Memory B cell (primary cell): Measurements from ENCODE around the gene PGBD5.

ENCODE experiments used
- ATAC-seq: fragments of 150-1000 bp; cut with Tn5 transposase; 2 replicates; pipeline ENCODE4 v1.10.0; 2021; ENCODE audit warnings: low read depth, mild to moderate bottlenecking, moderate library complexity
- DNase-seq, 2 donors: peaks; one replicate each; pipeline ENCODE4 v3.0.0; 2022; ENCODE audit warnings: low spot score in 2 of 2
- H3K27ac Mint-ChIP-seq: one replicate; pipeline ENCODE4 v1.8.0; 2022; ENCODE audit warnings: mild to moderate bottlenecking, moderate library complexity, mixed read lengths
- H3K27me3 Mint-ChIP-seq: one replicate; pipeline ENCODE4 v1.8.0; 2022; ENCODE audit warnings: mixed read lengths
- H3K36me3 Mint-ChIP-seq: one replicate; pipeline ENCODE4 v1.8.0; 2022; ENCODE audit warnings: mild to moderate bottlenecking, mixed read lengths
- H3K4me1 Mint-ChIP-seq: one replicate; pipeline ENCODE4 v1.8.0; 2022; ENCODE audit warnings: mixed read lengths
- H3K4me3 Mint-ChIP-seq: one replicate; pipeline ENCODE4 v1.8.0; 2022; ENCODE audit warnings: mild to moderate bottlenecking, moderate library complexity, mixed read lengths
- H3K9me3 Mint-ChIP-seq: one replicate; pipeline ENCODE4 v1.8.0; 2022; ENCODE audit warnings: mixed read lengths

The PGBD5 gene

DNA sequence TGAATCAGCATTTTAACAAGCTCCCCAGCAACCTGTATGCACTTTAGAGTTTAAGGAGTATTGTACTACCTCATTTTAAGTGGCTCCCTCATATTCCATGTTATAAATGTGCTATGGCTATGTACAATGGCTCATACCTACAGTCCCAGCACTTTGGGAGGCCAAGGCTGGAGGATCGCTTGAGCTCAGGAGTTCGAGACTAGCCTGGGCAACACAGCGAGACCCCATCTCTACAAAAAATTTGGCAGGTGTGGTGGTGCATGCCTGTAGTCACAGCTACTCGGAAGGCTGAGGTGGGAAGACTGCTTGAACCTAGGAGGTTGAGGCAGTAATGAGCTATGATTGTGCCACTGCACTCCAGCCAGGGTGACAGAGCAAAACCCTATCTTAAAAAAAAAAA lies 40.2 kb downstream of the PGBD5 start:
- DNase-seq, result no peak
- H3K9me3 Mint-ChIP-seq, result no peaks in the 10 kb centered on the region
- no peak overlapping the region for H3K27ac Mint-ChIP-seq
- H3K36me3 Mint-ChIP-seq, result no peaks in the 10 kb centered on the region
- peaks cover 11% of the 10 kb centered on the region for H3K27me3 Mint-ChIP-seq
- no peak overlapping the region for H3K4me3 Mint-ChIP-seq
- no peak for ATAC-seq
- no peaks in the 10 kb centered on the region for H3K4me1 Mint-ChIP-seq

DNA sequence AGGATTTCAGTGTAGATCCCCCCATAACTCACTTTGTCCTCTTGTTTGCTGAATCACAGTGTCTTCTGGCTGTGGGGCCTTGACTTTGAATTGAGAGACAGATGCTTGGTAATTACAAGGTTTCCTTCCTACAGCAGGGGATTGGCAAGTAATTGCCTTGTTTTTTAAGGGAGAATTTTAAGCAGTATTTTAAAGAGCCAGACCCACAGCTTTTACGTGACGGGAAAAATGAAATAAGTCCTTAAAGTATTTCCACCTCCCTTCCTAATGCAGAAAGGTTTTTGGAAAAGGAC lies 41.0 kb downstream of the PGBD5 start:
- no peak for DNase-seq
- peaks cover 11% of the 10 kb centered on the region for H3K27me3 Mint-ChIP-seq
- H3K4me3 Mint-ChIP-seq, result no peak overlapping the region
- ATAC-seq, result no peak
- H3K4me1 Mint-ChIP-seq, result no peaks in the 10 kb centered on the region
- no peaks in the 10 kb centered on the region for H3K9me3 Mint-ChIP-seq
- H3K36me3 Mint-ChIP-seq, result no peaks in the 10 kb centered on the region
- H3K27ac Mint-ChIP-seq, result no peak overlapping the region

DNA sequence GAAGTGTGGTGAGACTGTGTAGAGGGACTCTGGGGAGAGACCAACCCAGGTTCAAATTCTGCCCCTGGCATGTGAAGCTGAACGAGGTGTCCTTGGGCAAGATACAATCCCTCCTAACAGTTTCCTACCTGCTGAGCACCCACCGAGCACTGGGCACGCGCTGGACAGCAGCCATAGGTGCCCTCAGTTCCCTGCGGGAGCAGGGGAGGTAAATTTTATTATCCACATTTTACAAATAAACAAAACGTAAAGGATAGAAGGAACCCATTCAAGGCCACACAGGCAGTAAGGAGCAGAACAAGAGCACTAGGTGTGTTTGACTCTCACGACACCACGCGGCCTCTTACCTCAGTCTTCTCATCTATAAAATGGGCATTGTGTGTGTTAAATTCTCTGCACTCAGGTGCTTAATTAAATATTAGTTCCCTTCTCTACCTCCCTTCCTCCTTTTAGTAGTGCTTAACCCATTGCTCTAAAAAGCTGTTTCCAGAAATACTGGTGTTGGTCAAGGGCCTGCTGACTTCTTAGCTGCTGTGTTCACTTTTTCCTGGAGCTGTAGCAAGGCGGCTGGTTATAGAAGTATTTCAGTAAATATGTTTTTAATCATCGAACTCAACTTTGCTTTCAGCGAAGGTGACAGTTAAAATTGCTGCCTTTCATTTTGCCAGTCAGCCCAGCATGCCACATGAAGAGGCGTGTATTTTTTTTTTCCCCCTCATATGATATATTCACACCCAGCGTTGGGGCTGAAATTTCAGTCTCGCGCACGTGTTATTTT lies 41.6 kb downstream of the PGBD5 start:
- DNase-seq (no peak), ATAC-seq (no peak)
- H3K9me3 Mint-ChIP-seq, result peaks cover 1% of the 10 kb centered on the region
- H3K4me3 Mint-ChIP-seq, result no peak overlapping the region
- H3K27ac Mint-ChIP-seq, result no peak overlapping the region
- H3K36me3 Mint-ChIP-seq, result peaks cover under 1% of the 10 kb centered on the region
- H3K27me3 Mint-ChIP-seq, result peaks cover 12% of the 10 kb centered on the region
- H3K4me1 Mint-ChIP-seq, result no peaks in the 10 kb centered on the region

DNA sequence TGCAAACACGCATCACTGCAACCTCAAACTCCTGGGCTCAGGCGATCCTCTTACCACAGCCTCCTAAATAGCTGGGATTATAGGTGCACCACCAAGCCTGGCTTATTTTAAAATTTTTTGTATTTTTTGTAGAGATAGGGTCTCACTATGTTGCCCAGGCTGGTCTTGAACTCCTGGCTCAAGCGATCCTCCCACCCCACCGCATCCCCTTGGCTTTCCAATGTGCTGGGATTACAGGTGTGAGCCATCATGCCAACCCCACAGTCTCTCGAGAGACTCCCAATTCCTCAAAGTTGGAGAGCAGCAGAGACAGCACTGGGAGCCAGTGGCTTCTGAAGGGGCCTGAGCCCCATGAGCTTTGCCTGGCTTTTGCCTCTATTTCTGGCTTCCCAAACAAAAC lies 42.7 kb downstream of the PGBD5 start:
- no peak overlapping the region for H3K4me3 Mint-ChIP-seq
- H3K9me3 Mint-ChIP-seq, result peaks cover 8% of the 10 kb centered on the region
- H3K36me3 Mint-ChIP-seq, result peaks cover 3% of the 10 kb centered on the region
- H3K27me3 Mint-ChIP-seq, result peaks cover 15% of the 10 kb centered on the region
- no peak overlapping the region for H3K27ac Mint-ChIP-seq
- H3K4me1 Mint-ChIP-seq, result no peaks in the 10 kb centered on the region
- DNase-seq (no peak), ATAC-seq (no peak)

DNA sequence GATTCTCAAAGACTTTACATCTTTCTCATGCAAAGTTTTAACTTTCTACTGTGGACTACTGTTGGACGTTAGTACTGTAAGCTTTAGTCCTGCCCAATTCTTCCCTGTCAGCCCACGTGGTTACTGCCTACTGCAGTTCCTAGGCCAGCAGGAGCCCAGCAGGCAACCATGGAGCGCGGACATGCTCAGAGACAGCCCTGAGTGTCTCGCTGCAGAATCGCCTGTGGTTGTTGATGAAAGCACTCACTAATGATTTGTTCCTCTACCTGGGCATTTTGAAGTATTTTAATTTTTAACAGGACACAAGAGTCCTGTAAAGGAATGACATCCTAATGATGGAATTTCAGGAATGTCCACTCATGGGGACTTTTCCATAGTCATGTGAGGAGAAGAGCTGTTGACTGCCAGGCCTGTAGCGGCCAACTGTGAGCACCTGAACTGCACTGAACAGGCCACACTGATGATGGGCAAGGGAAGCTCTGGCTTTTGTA lies 44.1 kb downstream of the PGBD5 start:
- Mint-ChIP-seq H3K4me1 (no peaks in the 10 kb centered on the region), H3K4me3 (no peak overlapping the region), H3K27me3 (peaks cover 12% of the 10 kb centered on the region), H3K9me3 (peaks cover 8% of the 10 kb centered on the region), H3K36me3 (peaks cover 3% of the 10 kb centered on the region), H3K27ac (no peak overlapping the region)
- no peak for ATAC-seq
- DNase-seq, result no peak

DNA sequence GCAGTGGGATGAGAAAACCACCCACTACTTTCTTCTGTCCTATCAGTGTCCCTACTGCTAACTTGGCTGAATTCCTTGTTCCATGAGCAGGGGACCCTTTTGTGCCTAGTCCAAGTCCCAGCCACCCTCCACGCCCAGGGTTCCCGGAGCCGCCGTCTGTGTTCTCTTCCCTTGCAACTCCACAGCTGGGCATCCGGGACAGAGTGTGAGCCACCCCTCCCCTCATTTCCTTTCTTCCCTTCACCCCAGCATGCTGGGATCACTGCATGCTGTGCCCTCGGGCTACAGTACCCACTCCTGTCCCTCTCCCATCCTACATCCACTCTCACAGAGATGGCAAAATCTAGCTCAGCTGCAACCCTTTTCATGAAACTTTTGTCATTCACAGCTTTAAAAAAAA lies 44.5 kb downstream of the PGBD5 start:
- Mint-ChIP-seq H3K4me3 (no peak overlapping the region), H3K27ac (no peak overlapping the region), H3K27me3 (peaks cover 12% of the 10 kb centered on the region), H3K36me3 (peaks cover 3% of the 10 kb centered on the region), H3K4me1 (no peaks in the 10 kb centered on the region), H3K9me3 (peaks cover 8% of the 10 kb centered on the region)
- no peak for ATAC-seq
- no peak for DNase-seq

DNA sequence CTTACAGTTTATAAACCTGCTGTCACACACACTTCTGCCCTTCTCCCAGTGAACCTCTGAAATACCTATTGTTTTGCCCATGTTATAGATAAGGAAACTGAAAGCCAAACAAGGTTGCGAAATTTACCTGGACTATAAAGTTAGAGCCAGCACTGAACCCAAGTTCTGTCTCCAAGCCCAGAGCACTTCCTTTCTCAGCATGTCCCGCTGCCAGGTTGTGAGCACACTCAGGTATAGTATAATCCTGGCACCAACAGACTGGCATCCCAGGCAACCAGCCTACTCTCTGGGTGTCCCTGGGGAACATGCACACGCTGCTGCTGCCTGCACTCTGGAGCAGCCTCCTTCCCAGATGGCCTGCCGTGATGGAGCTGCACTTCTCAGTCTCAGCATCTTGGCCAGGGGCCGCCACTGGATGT lies 45.1 kb downstream of the PGBD5 start:
- Mint-ChIP-seq H3K4me1 (no peaks in the 10 kb centered on the region), H3K9me3 (peaks cover 8% of the 10 kb centered on the region), H3K27me3 (peaks cover 12% of the 10 kb centered on the region), H3K27ac (no peak overlapping the region), H3K36me3 (peaks cover 3% of the 10 kb centered on the region), H3K4me3 (no peak overlapping the region)
- no peak for DNase-seq
- ATAC-seq, result no peak

DNA sequence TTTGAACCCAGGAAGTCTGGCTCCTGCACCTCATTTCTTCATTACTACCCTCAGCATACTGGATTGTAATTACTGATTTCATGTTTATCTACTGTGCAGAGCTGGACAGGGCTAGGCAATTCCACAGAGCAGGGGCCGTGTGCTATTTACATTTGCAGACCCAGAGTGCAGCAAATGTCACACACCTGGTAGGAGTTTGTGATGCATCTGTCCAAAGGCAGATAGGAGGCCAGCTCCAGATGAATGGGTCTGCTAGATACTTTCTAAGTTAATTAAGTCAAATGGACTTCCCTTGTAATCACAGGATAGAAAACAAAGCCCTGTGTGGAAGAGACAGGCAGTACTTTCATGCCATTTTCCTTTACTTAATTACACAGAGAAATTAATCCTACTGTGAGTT lies 46.2 kb downstream of the PGBD5 start:
- ATAC-seq (no peak), DNase-seq (no peak)
- Mint-ChIP-seq H3K4me1 (no peaks in the 10 kb centered on the region), H3K9me3 (peaks cover 8% of the 10 kb centered on the region), H3K36me3 (peaks cover 3% of the 10 kb centered on the region), H3K27me3 (peaks cover 10% of the 10 kb centered on the region), H3K4me3 (no peak overlapping the region), H3K27ac (no peak overlapping the region)

DNA sequence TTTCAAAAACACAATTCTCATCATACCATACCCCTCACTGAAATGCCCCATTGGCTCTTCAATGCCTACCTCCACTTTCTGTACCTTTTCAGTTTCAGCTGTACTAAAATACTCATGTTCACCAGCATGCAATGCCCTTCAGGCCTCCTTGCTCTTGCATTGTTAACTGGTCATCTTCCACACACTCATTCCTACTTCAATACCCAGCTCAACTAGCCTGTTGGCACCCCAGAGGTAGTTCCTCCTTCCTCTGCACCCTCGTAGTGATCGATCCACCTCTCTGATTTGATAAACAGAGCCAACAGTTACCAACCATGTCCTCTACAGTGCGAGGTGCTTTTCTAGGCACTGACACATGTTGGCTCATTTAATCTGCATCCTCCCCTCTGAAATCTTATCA lies 46.7 kb downstream of the PGBD5 start:
- Mint-ChIP-seq H3K4me1 (no peaks in the 10 kb centered on the region), H3K9me3 (peaks cover 8% of the 10 kb centered on the region), H3K4me3 (no peak overlapping the region), H3K36me3 (peaks cover 3% of the 10 kb centered on the region), H3K27ac (no peak overlapping the region), H3K27me3 (peaks cover 10% of the 10 kb centered on the region)
- ATAC-seq (no peak), DNase-seq (no peak)

- peaks cover 5% of the 10 kb centered on the region for H3K27me3 Mint-ChIP-seq
- no peak overlapping the region for H3K4me3 Mint-ChIP-seq
- no peaks in the 10 kb centered on the region for H3K4me1 Mint-ChIP-seq
- H3K27ac Mint-ChIP-seq, result no peak overlapping the region
- peaks cover 8% of the 10 kb centered on the region for H3K9me3 Mint-ChIP-seq
- peaks cover 3% of the 10 kb centered on the region for H3K36me3 Mint-ChIP-seq
- no peak for DNase-seq
- ATAC-seq, result no peak
These were observed 48.3 kb downstream of the PGBD5 start for GRCh38 chr1:230377851-230378250.

DNA sequence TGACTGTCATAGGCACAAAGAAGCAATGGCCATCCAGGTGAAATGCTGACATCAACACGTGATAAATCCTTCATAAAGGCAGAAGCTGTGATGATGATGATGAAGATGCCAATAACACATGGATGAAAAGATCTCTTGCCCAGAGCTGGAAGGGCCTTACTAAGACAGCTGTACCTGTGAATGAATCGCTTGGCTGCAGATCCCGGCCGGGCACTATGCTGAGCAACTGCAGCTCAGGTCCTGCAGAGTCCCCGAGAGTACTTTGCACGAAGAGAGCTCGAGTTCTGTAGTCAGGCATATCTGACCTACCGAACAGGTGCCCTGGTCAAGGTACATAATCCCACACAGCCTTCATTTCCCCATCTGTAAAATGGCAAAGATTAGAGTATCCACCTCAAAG lies 48.8 kb downstream of the PGBD5 start:
- peaks cover 3% of the 10 kb centered on the region for H3K36me3 Mint-ChIP-seq
- no peak overlapping the region for H3K4me3 Mint-ChIP-seq
- no peak for DNase-seq
- ATAC-seq, result no peak
- no peaks in the 10 kb centered on the region for H3K4me1 Mint-ChIP-seq
- peaks cover 5% of the 10 kb centered on the region for H3K27me3 Mint-ChIP-seq
- no peak overlapping the region for H3K27ac Mint-ChIP-seq
- H3K9me3 Mint-ChIP-seq, result peaks cover 8% of the 10 kb centered on the region

DNA sequence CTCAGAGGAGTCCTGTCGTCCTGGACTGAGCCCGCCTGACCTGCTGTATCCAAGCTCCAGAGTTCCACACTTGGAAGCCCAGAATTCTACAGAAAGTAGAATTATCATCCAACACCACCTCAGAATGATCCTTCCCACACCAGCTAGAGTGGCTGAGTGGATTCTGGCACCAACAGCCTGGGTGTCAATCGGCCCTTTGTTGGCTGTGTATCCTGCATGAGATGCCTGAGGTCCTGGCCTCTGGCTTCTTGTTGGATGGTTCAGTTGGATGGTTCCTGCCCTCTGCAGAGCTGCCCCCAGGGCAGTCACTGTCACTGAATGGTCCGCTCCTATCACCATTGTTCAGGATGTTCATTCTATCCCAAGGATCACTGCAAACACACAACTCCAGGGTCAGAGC lies 49.8 kb downstream of the PGBD5 start:
- DNase-seq (no peak), ATAC-seq (no peak)
- Mint-ChIP-seq H3K27ac (no peak overlapping the region), H3K27me3 (peaks cover 3% of the 10 kb centered on the region), H3K36me3 (peaks cover 3% of the 10 kb centered on the region), H3K9me3 (peaks cover 8% of the 10 kb centered on the region), H3K4me1 (no peaks in the 10 kb centered on the region), H3K4me3 (no peak overlapping the region)

DNA sequence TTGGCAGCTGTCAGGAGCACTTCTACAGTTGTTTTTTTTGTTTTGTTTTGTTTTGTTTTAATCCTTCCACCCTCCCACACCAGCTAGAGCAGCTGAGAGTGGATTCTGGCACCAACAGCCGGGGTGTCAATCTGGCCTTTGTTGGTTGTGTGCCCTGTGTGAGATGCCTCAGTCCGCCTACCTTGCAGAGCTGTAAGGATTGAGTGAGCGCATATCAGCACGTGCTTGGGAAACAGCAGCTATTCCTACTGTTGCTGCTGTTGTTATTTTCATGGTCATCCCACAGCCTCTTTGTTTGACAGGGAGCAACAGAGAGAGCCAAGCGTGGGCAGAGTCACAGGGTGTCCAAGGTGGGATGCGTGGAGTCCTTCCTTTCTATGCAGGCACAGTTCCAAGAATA lies 50.4 kb downstream of the PGBD5 start:
- DNase-seq (no peak), ATAC-seq (no peak)
- Mint-ChIP-seq H3K4me1 (no peaks in the 10 kb centered on the region), H3K36me3 (peaks cover 3% of the 10 kb centered on the region), H3K4me3 (no peak overlapping the region), H3K27ac (no peak overlapping the region), H3K27me3 (peaks cover 3% of the 10 kb centered on the region), H3K9me3 (peaks cover 8% of the 10 kb centered on the region)

GRCh38 chr1:230375147-230375546 lies 51.0 kb downstream of the PGBD5 start:
- Mint-ChIP-seq H3K36me3 (peaks cover 3% of the 10 kb centered on the region), H3K4me3 (no peak overlapping the region), H3K9me3 (peaks cover 8% of the 10 kb centered on the region), H3K4me1 (no peaks in the 10 kb centered on the region), H3K27me3 (peaks cover 3% of the 10 kb centered on the region), H3K27ac (no peak overlapping the region)
- DNase-seq (no peak), ATAC-seq (no peak)
